ACHN (cell line): ENCODE measurements around the gene MOK.

ENCODE experiments used
- DNase-seq: peaks from one replicate; pipeline ENCODE4 v3.0.0-alpha.2; 2015
- in situ Hi-C: cut with HindIII; loops from 2 replicates; pipeline ENCODE4 v1.10.0; 2017; ENCODE audit warnings: low sequenced_read_pairs, low pct_ligation_motif_present, low pct_unique_long_range_greater_than_20kb

The MOK gene

DNA sequence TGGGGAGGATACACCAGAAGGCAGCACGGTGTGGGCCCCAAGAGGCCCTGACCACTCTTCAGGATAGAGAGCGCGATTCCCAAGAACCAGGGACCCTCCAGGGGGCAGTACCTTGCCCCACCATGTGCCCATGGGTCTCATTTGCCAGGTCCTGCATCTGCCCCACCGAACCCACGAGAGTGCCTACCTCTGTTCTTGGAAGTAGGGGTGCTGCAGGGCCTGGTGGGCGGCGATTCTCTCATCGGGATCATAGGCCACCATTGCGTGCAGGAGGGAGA, 72.7 kb downstream of the MOK start:
- in situ Hi-C loops, result no loop called here

GRCh38 chr14:102231476-102232347, 73.3 kb downstream of the MOK start:
- in situ Hi-C loops, result no loop called here
- DNase-seq, result no peak

More for the DNA sequence above, 72.7 kb downstream of the MOK start:
- no peak for DNase-seq

DNA sequence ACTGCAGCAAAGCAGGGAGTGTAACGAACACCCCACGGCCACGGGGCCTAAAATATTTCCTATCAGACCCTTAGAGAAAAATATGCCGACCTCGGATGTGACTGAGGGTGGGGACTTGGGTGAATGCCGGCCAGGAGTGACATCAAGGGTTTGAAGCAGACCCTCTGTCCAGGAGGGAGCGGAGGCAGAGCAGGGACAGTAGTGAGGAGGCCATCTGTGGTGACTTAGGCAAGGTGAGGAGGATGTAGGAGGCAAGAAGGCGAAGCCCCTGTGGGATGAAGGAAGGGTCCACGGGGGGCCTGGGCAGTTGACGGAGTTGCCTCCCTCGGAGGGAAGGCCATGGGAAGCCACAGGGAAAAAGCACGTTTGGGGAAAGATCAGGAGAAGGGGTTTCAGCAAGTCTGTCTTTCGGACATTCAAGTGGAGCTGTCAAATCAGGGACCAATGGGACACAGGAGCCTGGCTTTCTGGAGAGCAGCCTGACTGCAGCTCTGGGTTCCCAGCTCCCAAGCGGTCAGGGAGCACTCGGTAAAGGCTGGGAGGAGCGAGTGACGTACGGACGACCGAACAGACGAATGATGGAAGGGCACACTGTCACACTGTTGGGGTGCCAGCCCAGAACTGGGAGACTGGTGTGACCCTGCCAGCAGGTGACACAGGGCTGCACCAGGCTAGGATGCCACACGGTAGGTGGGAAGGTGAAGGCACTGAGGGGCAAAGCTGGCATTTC, 74.3 kb downstream of the MOK start:
- in situ Hi-C loops, result no loop called here
- no peak for DNase-seq

DNA sequence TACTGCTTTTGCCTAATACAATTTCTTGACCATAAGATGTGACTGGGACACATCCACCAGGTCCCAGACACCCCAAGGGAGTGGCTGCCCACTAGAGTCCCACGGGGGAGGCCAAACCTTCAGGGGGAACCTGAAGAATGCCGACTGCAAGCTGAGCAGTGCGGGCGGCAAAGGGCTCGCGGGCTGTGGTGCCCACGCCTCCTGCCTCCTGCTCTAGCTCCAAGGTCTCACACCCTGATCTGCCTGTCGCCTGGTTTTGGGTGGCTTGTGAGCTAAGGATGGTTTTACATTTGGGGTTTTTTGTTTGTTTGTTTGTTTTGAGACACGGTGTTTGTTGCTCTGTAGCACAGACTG, 75.2 kb downstream of the MOK start:
- in situ Hi-C loops, result no loop called here
- DNase-seq, result no peak

- in situ Hi-C loops, result no loop called here
- no peak for DNase-seq
Measured at GRCh38 chr14:102229071-102229738, 75.8 kb downstream of the MOK start.

- in situ Hi-C loops, result no loop called here
- DNase-seq, result no peak
Measured at GRCh38 chr14:102227184-102227964, 77.6 kb downstream of the MOK start.

DNA sequence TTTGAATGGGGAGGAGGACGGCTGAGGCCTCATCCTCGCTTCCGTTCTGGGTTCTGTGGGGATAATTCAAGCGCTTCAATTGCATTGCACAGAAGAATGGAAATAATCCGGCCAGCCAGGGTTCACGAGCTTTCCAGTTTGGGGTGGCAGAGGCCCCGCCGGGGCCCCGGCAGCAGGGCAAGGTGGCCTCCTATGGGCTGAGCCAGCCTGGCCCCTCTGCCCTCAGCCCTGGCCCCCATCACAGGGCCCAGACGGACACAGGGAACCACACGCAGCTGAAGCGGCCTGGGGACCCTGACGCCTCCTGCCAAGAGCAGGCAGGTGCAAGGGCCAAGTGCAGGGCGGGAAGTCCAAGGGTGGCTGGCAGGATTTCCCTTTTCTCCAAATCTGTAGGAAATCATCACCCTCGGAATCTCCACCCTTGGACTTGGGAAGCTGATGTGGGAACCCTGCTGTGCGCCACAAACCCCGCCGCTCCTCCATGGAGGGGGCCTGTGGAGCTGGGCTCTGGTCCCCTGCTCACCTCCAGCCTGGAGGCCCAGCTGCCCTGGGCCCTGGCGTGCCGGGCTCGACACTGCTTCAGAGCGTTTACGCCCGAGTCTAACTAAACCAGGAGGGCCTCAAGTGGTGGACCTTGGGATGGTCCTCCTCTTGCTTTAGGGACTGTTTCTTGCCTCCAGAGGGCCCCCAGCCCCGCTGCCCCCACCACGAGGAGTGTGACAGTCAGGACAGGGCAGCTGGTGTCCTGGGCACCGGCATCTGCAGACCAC, 78.4 kb downstream of the MOK start:
- in situ Hi-C loops, result no loop called here
- no peak for DNase-seq

GRCh38 chr14:102225936-102226335, 79.0 kb downstream of the MOK start:
- in situ Hi-C loops, result no loop called here

GRCh38 chr14:102225386-102225785, 79.6 kb downstream of the MOK start:
- in situ Hi-C loops, result no loop called here
- DNase-seq, result peak; percentile 57

More at GRCh38 chr14:102225936-102226335, 79.0 kb downstream of the MOK start:
- DNase-seq, result no peak

- DNase-seq, result no peak
- in situ Hi-C loops, result no loop called here
Measured at GRCh38 chr14:102223682-102224081, 81.3 kb downstream of the MOK start.

DNA sequence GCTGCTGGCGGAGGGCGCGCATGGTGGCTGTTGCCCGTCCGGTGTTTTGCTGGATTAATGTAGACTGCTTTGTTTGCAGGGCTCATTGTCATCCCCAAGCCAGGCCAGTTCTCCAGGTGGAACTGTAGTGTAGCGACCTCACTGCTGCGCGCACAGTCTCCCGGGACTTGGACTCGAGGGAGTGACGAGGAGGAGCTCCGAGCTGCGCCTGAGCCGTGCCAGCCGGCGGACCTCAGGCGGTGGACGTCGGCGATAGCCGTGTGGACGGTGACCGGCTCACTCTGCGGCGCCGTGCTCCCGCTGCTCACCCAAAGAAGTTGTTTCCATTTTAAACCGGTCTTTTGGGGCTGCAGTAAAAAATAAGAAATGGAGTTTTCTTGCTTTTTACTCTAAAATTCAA, 82.2 kb downstream of the MOK start:
- DNase-seq, result no peak
- in situ Hi-C loops, result no loop called here

- no peak for DNase-seq
- in situ Hi-C loops, result no loop called here
Measured at GRCh38 chr14:102222009-102222575, 82.9 kb downstream of the MOK start.

DNA sequence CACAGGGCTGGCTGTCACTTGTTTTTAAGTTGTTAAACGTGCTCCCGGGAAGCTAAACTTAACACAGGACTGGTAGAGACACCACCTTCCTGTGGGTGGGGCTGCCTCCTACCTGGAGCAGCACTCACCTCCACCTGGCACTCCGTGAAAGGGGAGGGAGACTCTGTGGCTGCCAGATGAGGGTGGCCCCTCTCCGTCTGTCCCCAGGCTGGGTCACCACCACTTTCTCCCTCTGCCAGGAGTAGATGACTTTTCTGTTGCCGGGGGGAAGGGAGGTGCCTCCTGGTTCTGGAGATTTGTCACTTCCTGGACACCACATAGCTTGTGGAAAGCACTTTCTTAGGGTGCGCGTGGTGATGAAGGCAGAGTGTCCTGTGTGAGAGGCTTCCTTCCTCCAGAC, 83.9 kb downstream of the MOK start:
- in situ Hi-C loops, result no loop called here
- DNase-seq, result no peak

- DNase-seq, result no peak
- in situ Hi-C loops, result no loop called here
Measured at GRCh38 chr14:102220031-102220430, 84.9 kb downstream of the MOK start.

DNA sequence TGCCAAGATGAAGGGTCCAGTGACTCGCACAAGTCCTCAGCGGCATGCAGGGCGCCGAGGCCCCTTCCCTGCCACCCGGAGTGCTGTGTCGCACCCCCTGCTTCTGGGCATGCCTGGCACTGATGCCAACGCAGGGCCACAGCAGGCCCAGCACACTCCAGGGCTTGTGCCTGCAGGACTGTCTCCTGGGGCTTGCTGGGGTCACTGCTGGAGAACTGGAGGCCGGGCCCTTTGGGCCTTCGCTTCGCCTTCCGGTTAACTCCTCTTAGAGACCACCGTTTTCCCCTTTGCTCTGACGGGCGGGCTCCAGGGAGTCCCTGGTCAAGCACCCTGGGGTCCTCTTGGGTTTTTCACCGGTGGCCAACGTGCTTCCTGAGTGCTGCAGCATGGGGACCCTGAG, 85.6 kb downstream of the MOK start:
- no peak for DNase-seq
- in situ Hi-C loops, result no loop called here

DNA sequence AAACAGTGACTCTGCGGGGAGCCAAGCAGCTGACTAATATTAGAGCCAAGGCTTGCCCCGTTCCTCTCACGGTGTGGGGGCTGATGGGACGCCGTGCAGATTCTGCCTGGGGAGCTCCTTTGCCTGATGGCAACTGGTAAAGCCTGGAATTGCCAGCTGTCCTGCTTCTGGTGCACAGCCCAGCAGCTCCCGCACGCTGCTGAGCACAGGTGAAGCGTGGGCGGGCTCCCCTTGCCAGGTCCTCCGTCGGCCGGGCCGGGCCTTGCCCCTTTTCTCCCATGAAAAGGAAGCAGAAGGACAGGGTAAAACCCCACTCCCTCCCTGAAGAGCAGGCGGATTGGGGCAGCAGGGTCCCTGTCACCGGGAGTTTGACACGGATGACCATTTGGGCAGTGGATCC, 86.3 kb downstream of the MOK start:
- in situ Hi-C loops, result no loop called here

DNA sequence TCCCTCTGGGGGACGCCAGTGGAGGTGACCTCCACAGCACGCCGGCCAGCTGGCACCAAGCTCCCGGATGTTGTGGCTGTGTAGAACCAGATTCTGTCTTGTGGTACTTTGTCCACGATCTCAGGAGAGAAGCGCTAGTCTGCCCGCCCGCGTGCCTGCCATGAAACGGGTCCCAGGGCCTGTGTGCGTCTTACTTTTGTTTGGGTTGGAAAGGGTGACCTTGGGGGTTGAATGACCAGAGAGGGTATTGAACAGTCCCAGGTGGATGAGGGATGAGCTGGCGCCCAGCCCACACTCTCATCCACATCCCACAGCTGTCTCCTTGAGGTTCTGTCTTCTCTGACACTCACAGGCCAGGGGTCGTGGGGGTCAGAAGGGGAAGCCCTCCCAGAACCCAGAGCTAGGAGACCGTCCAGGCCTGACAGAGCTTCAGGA, 87.0 kb downstream of the MOK start:
- in situ Hi-C loops, result no loop called here
- DNase-seq, result no peak

More for the DNA sequence above, 86.3 kb downstream of the MOK start:
- DNase-seq, result no peak

DNA sequence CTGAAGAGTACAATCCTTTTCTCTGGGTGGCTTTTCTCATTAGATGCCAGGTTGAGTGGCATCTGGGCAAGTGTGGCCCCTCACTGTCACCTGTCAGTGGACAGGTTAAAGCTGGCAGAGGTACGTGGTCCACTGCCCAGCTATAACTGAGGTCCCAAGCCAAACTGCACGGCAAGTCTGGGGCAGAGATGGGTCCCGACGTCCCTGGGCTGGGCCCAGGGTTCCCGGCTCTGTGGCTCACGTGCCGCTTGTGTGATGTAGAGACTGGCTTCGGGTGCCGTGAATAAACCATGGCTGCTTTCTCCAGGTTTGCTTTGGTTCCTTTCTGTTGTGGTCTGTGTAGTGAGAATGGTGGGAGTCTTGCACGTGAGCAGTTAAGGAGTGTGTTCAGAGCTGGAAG, 87.6 kb downstream of the MOK start:
- no peak for DNase-seq
- in situ Hi-C loops, result no loop called here
